Panc1 (cell line): ENCODE data around the gene ZCCHC10. TPM values are rescaled to one million over a fixed set of nuclear protein-coding genes. Genes with fewer than 3 reads are reported as not detected.

Experiments used
- ATAC-seq: fragments of 200-7000 bp; cut with Tn5 transposase; 2 replicates; pipeline ENCODE4 v1.9.1; 2020; ENCODE audit warnings: mild to moderate bottlenecking, moderate library complexity
- BruUV-seq: library from RNA; stranded (reverse); fragments of 400-500 nt; replicated peaks from 2 replicates; lab custom pipeline; 2021; lab: Mats Ljungman, UMichigan
- CTCF ChIA-PET: fragments of 300-600 bp; sonication (Branson Sonifier 250); formaldehyde crosslinking; loops from one replicate; lab custom pipeline; 2022; ENCODE audit warnings: antibody characterized with exemption; lab: Charles Lee
- POLR2A ChIA-PET: fragments of 300-600 bp; sonication (Branson Sonifier 250); formaldehyde crosslinking; loops from one replicate; lab custom pipeline; 2022; ENCODE audit warnings: antibody characterized with exemption; lab: Charles Lee
- DNase-seq: peaks from one replicate; pipeline ENCODE4 v3.0.0-alpha.2; 2010; ENCODE audit warnings: low read depth, low spot score
- H3K27ac ChIP-seq: 2 replicates; pipeline ENCODE4 v1.5.1; 2011; ENCODE audit warnings: mild to moderate bottlenecking, low read length, inconsistent platforms
- H3K27me3 ChIP-seq: fragments of 200-500 bp; sonication (Bioruptor generic); 2 replicates; pipeline ENCODE4 v1.6.0; 2014; ENCODE audit warnings: low read length, inconsistent platforms; ENCODE audit not compliant: control insufficient read depth, insufficient read depth
- H3K36me3 ChIP-seq: fragments of 200-500 bp; sonication (Bioruptor generic); 2 replicates; pipeline ENCODE4 v1.5.1; 2014; ENCODE audit warnings: inconsistent platforms, mild to moderate bottlenecking, low read length, moderate library complexity; ENCODE audit not compliant: control insufficient read depth, insufficient read depth
- H3K4me1 ChIP-seq: 2 replicates; pipeline ENCODE4 v1.5.1; 2011; ENCODE audit warnings: inconsistent platforms, mild to moderate bottlenecking, low read length, moderate library complexity; ENCODE audit not compliant: control insufficient read depth, insufficient read depth
- H3K4me3 ChIP-seq, 2 experiments: 2 replicates each; pipeline ENCODE4 v1.5.1; 2011 to 2012; ENCODE audit warnings: low read depth in 2 of 2, low read length in 2 of 2, mild to moderate bottlenecking in 2 of 2, inconsistent platforms in 1 of 2, moderate library complexity in 1 of 2
- H3K9me3 ChIP-seq: fragments of 200-500 bp; sonication (Bioruptor generic); 2 replicates; pipeline ENCODE4 v1.5.1; 2014; ENCODE audit warnings: low read depth, mild to moderate bottlenecking, inconsistent platforms, low read length, moderate library complexity; ENCODE audit not compliant: control insufficient read depth, insufficient read depth
- CTCF ChIP-seq: fragments of 450-650 bp; IDR thresholded peaks from 2 replicates; pipeline ENCODE4 v1.5.1; 2017; ENCODE audit warnings: mild to moderate bottlenecking
- POLR2AphosphoS5 ChIP-seq: IDR thresholded peaks from 2 replicates; pipeline ENCODE4 v1.6.1; 2012; ENCODE audit warnings: mild to moderate bottlenecking, low read depth, low read length, moderate library complexity
- REST ChIP-seq, 2 experiments: IDR thresholded peaks; 2 replicates each; pipeline ENCODE4 v1.6.1; 2011 to 2012; ENCODE audit warnings: low read depth in 2 of 2, control low read depth in 1 of 2, low read length in 1 of 2, mild to moderate bottlenecking in 1 of 2, moderate library complexity in 1 of 2; ENCODE audit not compliant: insufficient read depth in 1 of 2
- SIN3A ChIP-seq: IDR thresholded peaks from 2 replicates; pipeline ENCODE4 v1.6.1; 2012; ENCODE audit warnings: low read depth, mild to moderate bottlenecking, low read length, moderate library complexity, borderline replicate concordance; ENCODE audit not compliant: insufficient read depth
- TCF7L2 ChIP-seq: IDR thresholded peaks from 2 replicates; pipeline ENCODE4 v1.6.1; 2011; ENCODE audit warnings: mild to moderate bottlenecking, low read depth, low read length, inconsistent platforms
- in situ Hi-C: cut with HindIII; loops from 2 replicates; pipeline ENCODE4 v1.10.0; 2016; ENCODE audit warnings: low sequenced_read_pairs, low pct_unique_long_range_greater_than_20kb
- intact Hi-C: fragments of 100-400 bp; cut with micrococcal nuclease; formaldehyde crosslinking; loops from one replicate; pipeline ENCODE4 v1.10.0; 2022; ENCODE audit not compliant: unreplicated experiment
- total RNA-seq: library from RNA; stranded (reverse); gene quantifications from one replicate; pipeline ENCODE4 v1.2.1, GENCODE V29; 2021; ENCODE audit not compliant: unreplicated experiment

Gene ZCCHC10
- total RNA-seq, 1 experiment from 2014 or later = 30.8 TPM

GRCh38 chr5:133049726-133050048, 23.3 kb upstream of the ZCCHC10 start:
- BruUV-seq = no TSS peak
- Histone ChIP-seq H3K27me3 (no peaks in the 10 kb centered on the region), H3K4me1 (peaks cover 36% of the 10 kb centered on the region), H3K4me3 (no peak overlapping the region; a peak in 1 of 4 replicates), H3K9me3 (no peaks in the 10 kb centered on the region), H3K27ac (peak overlapping the region; percentile 99), H3K36me3 (peaks cover 5% of the 10 kb centered on the region; the same call in 1 of the 2 replicates)
- ChIA-PET POLR2A (interaction anchor here (0.5 kb wide), 1 partner anchor 10 kb away, joined by 3 read pairs; no protein-coding TSS in a partner anchor), CTCF (no interaction called here)
- in situ Hi-C loops (no loop called here), intact Hi-C loops (loop anchor here (5.0 kb wide), 1 partner anchor 87 kb away; the partner anchor contains the start of gene AFF4)
- no peak for TF ChIP-seq SIN3A
- peak; percentile 56 for TF ChIP-seq POLR2AphosphoS5
- no peak for TF ChIP-seq REST (IDR thresholded peaks at IDR 0.05; ENCODE audit: insufficient read depth in 1 of 2, low read depth in 2 of 2, low read length in 1 of 2)
- TF ChIP-seq CTCF = no peak
- TF ChIP-seq TCF7L2 = peak; percentile 99
- peak; percentile 43; the same call in 1 of the 2 replicates for ATAC-seq
- DNase-seq = no peak

GRCh38 chr5:133048993-133049725, 22.8 kb upstream of the ZCCHC10 start:
- ChIA-PET POLR2A (interaction anchor here (0.6 kb wide), 1 partner anchor 17 kb away, joined by 9 read pairs; no protein-coding TSS in a partner anchor), CTCF (no interaction called here)
- H3K27me3 ChIP-seq = no peaks in the 10 kb centered on the region
- peaks cover 30% of the 10 kb centered on the region for H3K4me1 ChIP-seq
- no peaks in the 10 kb centered on the region for H3K9me3 ChIP-seq
- H3K4me3 ChIP-seq = peak overlapping the region in 1 of 2 experiments; percentile 15; a peak in 1 of 4 replicates
- no peak for DNase-seq
- intact Hi-C loops (no loop called here), in situ Hi-C loops (no loop called here)
- TF ChIP-seq TCF7L2 (no peak), POLR2AphosphoS5 (no peak), CTCF (no peak), REST (IDR thresholded peaks at IDR 0.05; ENCODE audit: insufficient read depth in 1 of 2, low read depth in 2 of 2, low read length in 1 of 2) (no peak), SIN3A (no peak)
- ATAC-seq = 0 out of 2 replicates have a peak, but pooled peaks have one; percentile 0
- H3K36me3 ChIP-seq = peaks cover 5% of the 10 kb centered on the region; the same call in 1 of the 2 replicates
- no TSS peak for BruUV-seq
- peak overlapping the region; percentile 99 for H3K27ac ChIP-seq
